ENCODE results near the gene FBXO34.

DNA sequence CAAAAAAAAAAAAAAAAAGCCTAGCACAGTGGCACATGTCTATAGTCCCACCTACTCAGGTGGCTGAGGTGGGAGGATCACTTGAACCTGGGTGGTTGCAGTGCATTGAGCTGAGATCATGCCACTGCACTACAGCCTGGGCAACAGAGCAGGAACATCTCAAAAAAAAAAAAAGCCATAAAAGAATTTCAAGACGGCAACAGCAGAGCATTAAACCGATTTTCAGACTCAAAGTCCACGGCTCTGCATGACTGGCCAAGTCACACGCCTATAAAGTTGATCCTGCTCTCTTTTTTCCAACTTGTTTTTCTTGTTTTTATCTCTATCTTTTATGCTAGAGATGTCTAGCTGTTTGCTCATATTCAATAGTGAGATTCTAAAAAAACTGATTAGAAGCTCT is 45.3 kb downstream of the FBXO34 start:
- TF ChIP-seq, protein P1, sequence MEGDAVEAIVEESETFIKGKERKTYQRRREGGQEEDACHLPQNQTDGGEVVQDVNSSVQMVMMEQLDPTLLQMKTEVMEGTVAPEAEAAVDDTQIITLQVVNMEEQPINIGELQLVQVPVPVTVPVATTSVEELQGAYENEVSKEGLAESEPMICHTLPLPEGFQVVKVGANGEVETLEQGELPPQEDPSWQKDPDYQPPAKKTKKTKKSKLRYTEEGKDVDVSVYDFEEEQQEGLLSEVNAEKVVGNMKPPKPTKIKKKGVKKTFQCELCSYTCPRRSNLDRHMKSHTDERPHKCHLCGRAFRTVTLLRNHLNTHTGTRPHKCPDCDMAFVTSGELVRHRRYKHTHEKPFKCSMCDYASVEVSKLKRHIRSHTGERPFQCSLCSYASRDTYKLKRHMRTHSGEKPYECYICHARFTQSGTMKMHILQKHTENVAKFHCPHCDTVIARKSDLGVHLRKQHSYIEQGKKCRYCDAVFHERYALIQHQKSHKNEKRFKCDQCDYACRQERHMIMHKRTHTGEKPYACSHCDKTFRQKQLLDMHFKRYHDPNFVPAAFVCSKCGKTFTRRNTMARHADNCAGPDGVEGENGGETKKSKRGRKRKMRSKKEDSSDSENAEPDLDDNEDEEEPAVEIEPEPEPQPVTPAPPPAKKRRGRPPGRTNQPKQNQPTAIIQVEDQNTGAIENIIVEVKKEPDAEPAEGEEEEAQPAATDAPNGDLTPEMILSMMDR (IDR thresholded peaks at IDR 0.05), result no peak
- TF ChIP-seq POLR2A (IDR thresholded peaks at IDR 0.05), result no peak
